Activated CD4-positive, alpha-beta memory T cell treated with anti-CD3 and anti-CD28 coated beads, Interleukin-2, amount 10 ng/mL, durations not matched to agents 7 days and 5 days (primary cell): Measurements from ENCODE around the gene CFAP46. TPM values are rescaled to one million over a fixed set of nuclear protein-coding genes. Genes with fewer than 3 reads are reported as not detected.
A peak's percentile ranks its signal among the peaks of the same experiment; 100 is the strongest.
"Not testable (repeated sequence)": the region's sequence is repeated elsewhere in the genome, so short reads cannot be mapped to it uniquely, and the experiment has no call there.

ENCODE experiments used
- CTCF ChIA-PET: fragments of 350-600 bp; sonication (Branson Sonifier 250); formaldehyde crosslinking; loops from one replicate; lab custom pipeline; 2021; ENCODE audit warnings: antibody characterized with exemption, inconsistent platforms; lab: Charles Lee
- POLR2A ChIA-PET: fragments of 350-600 bp; sonication (Branson Sonifier 250); formaldehyde crosslinking; loops from one replicate; lab custom pipeline; 2021; ENCODE audit warnings: antibody characterized with exemption; lab: Charles Lee
- DNase-seq: peaks from one replicate; pipeline ENCODE4 v3.0.0-alpha.2; 2020
- H3K27ac Mint-ChIP-seq: one replicate; pipeline ENCODE4 v1.8.0; 2021; ENCODE audit warnings: mild to moderate bottlenecking, mixed read lengths
- H3K27me3 Mint-ChIP-seq: one replicate; pipeline ENCODE4 v1.8.0; 2021; ENCODE audit warnings: mixed read lengths
- H3K36me3 Mint-ChIP-seq: one replicate; pipeline ENCODE4 v1.8.0; 2021; ENCODE audit warnings: low read depth, mixed read lengths
- H3K4me1 Mint-ChIP-seq: one replicate; pipeline ENCODE4 v1.8.0; 2021; ENCODE audit warnings: mixed read lengths
- H3K4me3 Mint-ChIP-seq: one replicate; pipeline ENCODE4 v1.8.0; 2021; ENCODE audit warnings: mild to moderate bottlenecking, mixed read lengths
- H3K9me3 Mint-ChIP-seq: one replicate; pipeline ENCODE4 v1.8.0; 2021; ENCODE audit warnings: mixed read lengths
- total RNA-seq, 2 experiments: library from RNA; stranded (reverse); gene quantifications; one replicate each; pipeline ENCODE4 v1.2.3, GENCODE V29; 2021

Gene CFAP46
- total RNA-seq, 2 experiments from 2014 or later: not detected

GRCh38 chr10:132940791-132941465, 1.4 kb downstream of the CFAP46 start:
- CTCF ChIA-PET: interaction anchor here (1.1 kb wide), 1 partner anchor 9 kb away, joined by 3 read pairs; no protein-coding TSS in a partner anchor
- POLR2A ChIA-PET: no interaction called here
- H3K27ac Mint-ChIP-seq: no peak overlapping the region
- H3K4me3 Mint-ChIP-seq: no peak overlapping the region
- no peaks in the 10 kb centered on the region for H3K36me3 Mint-ChIP-seq
- H3K9me3 Mint-ChIP-seq: no peaks in the 10 kb centered on the region
- DNase-seq: no peak
- peaks cover 34% of the 10 kb centered on the region for H3K27me3 Mint-ChIP-seq
- H3K4me1 Mint-ChIP-seq: peaks cover 4% of the 10 kb centered on the region

- peak; percentile 55 for DNase-seq
Observed at GRCh38 chr10:132939957-132940790, 2.2 kb downstream of the CFAP46 start.

GRCh38 chr10:132939378-132939955, 2.9 kb downstream of the CFAP46 start:
- Mint-ChIP-seq H3K27me3 (peaks cover 31% of the 10 kb centered on the region), H3K4me3 (no peak overlapping the region), H3K27ac (peak overlapping the region; percentile 52), H3K36me3 (no peaks in the 10 kb centered on the region), H3K9me3 (no peaks in the 10 kb centered on the region), H3K4me1 (peaks cover 4% of the 10 kb centered on the region)
- CTCF ChIA-PET: interaction anchor here (1.1 kb wide), 1 partner anchor 11 kb away, joined by 3 read pairs; no protein-coding TSS in a partner anchor
- POLR2A ChIA-PET: no interaction called here
- no peak for DNase-seq

More at GRCh38 chr10:132939957-132940790, 2.2 kb downstream of the CFAP46 start:
- no peaks in the 10 kb centered on the region for H3K9me3 Mint-ChIP-seq
- ChIA-PET CTCF (interaction anchor here (1.1 kb wide), 1 partner anchor 10 kb away, joined by 3 read pairs; no protein-coding TSS in a partner anchor), POLR2A (no interaction called here)
- peak overlapping the region; percentile 52 for H3K27ac Mint-ChIP-seq
- peaks cover 34% of the 10 kb centered on the region for H3K27me3 Mint-ChIP-seq
- no peaks in the 10 kb centered on the region for H3K36me3 Mint-ChIP-seq
- H3K4me1 Mint-ChIP-seq: peaks cover 4% of the 10 kb centered on the region
- H3K4me3 Mint-ChIP-seq: no peak overlapping the region

GRCh38 chr10:132938472-132939339, 3.7 kb downstream of the CFAP46 start:
- H3K4me3 Mint-ChIP-seq: no peak overlapping the region
- H3K27me3 Mint-ChIP-seq: peaks cover 28% of the 10 kb centered on the region
- H3K4me1 Mint-ChIP-seq: peaks cover 4% of the 10 kb centered on the region
- ChIA-PET POLR2A (no interaction called here), CTCF (no interaction called here)
- no peaks in the 10 kb centered on the region for H3K36me3 Mint-ChIP-seq
- no peaks in the 10 kb centered on the region for H3K9me3 Mint-ChIP-seq
- no peak overlapping the region for H3K27ac Mint-ChIP-seq
- DNase-seq: no peak

- Mint-ChIP-seq H3K36me3 (no peaks in the 10 kb centered on the region), H3K27me3 (peaks cover 26% of the 10 kb centered on the region), H3K9me3 (no peaks in the 10 kb centered on the region), H3K27ac (no peak overlapping the region), H3K4me3 (no peak overlapping the region), H3K4me1 (peaks cover 4% of the 10 kb centered on the region)
- POLR2A ChIA-PET: no interaction called here
- DNase-seq: no peak
- CTCF ChIA-PET: no interaction called here
Observed at GRCh38 chr10:132937861-132938260, 4.5 kb downstream of the CFAP46 start.

- no peaks in the 10 kb centered on the region for H3K36me3 Mint-ChIP-seq
- no peaks in the 10 kb centered on the region for H3K4me1 Mint-ChIP-seq
- ChIA-PET POLR2A (no interaction called here), CTCF (no interaction called here)
- no peak overlapping the region for H3K4me3 Mint-ChIP-seq
- DNase-seq: no peak
- no peak overlapping the region for H3K27ac Mint-ChIP-seq
- H3K9me3 Mint-ChIP-seq: no peaks in the 10 kb centered on the region
- peaks cover 7% of the 10 kb centered on the region for H3K27me3 Mint-ChIP-seq
Observed at GRCh38 chr10:132934953-132935352, 7.4 kb downstream of the CFAP46 start.

GRCh38 chr10:132933308-132934042, 8.9 kb downstream of the CFAP46 start:
- Mint-ChIP-seq H3K27me3 (no peaks in the 10 kb centered on the region), H3K9me3 (no peaks in the 10 kb centered on the region), H3K4me1 (no peaks in the 10 kb centered on the region), H3K27ac (no peak overlapping the region), H3K36me3 (no peaks in the 10 kb centered on the region), H3K4me3 (no peak overlapping the region)
- ChIA-PET POLR2A (no interaction called here), CTCF (no interaction called here)
- DNase-seq: no peak

GRCh38 chr10:132932461-132933307, 9.7 kb downstream of the CFAP46 start:
- no peaks in the 10 kb centered on the region for H3K4me1 Mint-ChIP-seq
- no peak overlapping the region for H3K27ac Mint-ChIP-seq
- H3K4me3 Mint-ChIP-seq: no peak overlapping the region
- no peaks in the 10 kb centered on the region for H3K27me3 Mint-ChIP-seq
- no peak for DNase-seq
- ChIA-PET POLR2A (no interaction called here), CTCF (no interaction called here)
- no peaks in the 10 kb centered on the region for H3K36me3 Mint-ChIP-seq
- H3K9me3 Mint-ChIP-seq: no peaks in the 10 kb centered on the region

GRCh38 chr10:132931258-132932250, 10.8 kb downstream of the CFAP46 start:
- POLR2A ChIA-PET, CTCF ChIA-PET, H3K36me3 Mint-ChIP-seq, H3K4me1 Mint-ChIP-seq, DNase-seq, H3K27me3 Mint-ChIP-seq, H3K4me3 Mint-ChIP-seq, H3K9me3 Mint-ChIP-seq, H3K27ac Mint-ChIP-seq: not testable (repeated sequence)

- POLR2A ChIA-PET, H3K4me3 Mint-ChIP-seq, H3K27ac Mint-ChIP-seq, H3K36me3 Mint-ChIP-seq, DNase-seq, H3K9me3 Mint-ChIP-seq, CTCF ChIA-PET, H3K4me1 Mint-ChIP-seq, H3K27me3 Mint-ChIP-seq: not testable (repeated sequence)
Observed at GRCh38 chr10:132930701-132931100, 11.7 kb downstream of the CFAP46 start.
